ENCODE data around the gene AASS. TPM values are rescaled to one million over a fixed set of nuclear protein-coding genes. Genes with fewer than 3 reads are reported as not detected.

The AASS gene
- total RNA-seq, 6 experiments from 2014 or later: 8.1 to 10.2 (median 8.9) TPM

GRCh38 chr7:122027058-122027457 lies 117.0 kb downstream of the AASS start:
- no peaks in the 10 kb centered on the region for H3K4me1 Mint-ChIP-seq (ENCODE audit: low read depth)
- no peak for DNase-seq
- TF ChIP-seq CTCF (IDR thresholded peaks at IDR 0.05): no peak
- no peaks in the 10 kb centered on the region for H3K36me3 Mint-ChIP-seq (ENCODE audit: low read depth)
- H3K27me3 Mint-ChIP-seq (ENCODE audit: insufficient read depth): peaks cover 3% of the 10 kb centered on the region; the same call in 1 of the 2 replicates
- no peaks in the 10 kb centered on the region for H3K9me3 Mint-ChIP-seq
- no peak overlapping the region for H3K4me3 Mint-ChIP-seq
- H3K27ac Mint-ChIP-seq: no peak overlapping the region

Other genes with a start within 250 kb of the AASS start
- gene FEZF1, start 160.5 kb upstream of the AASS start, total RNA-seq (2021; fragmentation: NEBNext Ultra II Directional; extraction: Animal tissue kit (Norgen Biotek cat#: 25700)): not detected